ENCODE measurements around the gene CASK.

DNA sequence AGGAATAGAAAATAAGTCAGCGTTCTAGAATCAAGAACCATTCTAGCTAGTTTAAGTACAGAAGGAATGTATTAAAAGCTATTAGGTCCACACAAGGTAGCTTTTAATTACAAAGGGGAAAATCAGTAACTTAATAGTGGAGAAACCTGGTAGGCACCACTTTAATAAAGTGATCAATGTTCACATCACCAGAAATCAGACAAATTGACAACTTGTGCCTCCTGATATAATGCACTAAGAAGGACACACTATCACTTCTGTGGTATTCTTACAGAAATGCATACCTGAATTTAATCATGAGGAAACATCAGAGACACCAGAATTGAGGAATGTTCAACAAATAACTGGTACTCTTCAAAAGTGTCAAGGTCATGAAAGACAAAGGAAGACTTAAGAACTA is 421.4 kb downstream of the CASK start:
- TF ChIP-seq, protein P1, sequence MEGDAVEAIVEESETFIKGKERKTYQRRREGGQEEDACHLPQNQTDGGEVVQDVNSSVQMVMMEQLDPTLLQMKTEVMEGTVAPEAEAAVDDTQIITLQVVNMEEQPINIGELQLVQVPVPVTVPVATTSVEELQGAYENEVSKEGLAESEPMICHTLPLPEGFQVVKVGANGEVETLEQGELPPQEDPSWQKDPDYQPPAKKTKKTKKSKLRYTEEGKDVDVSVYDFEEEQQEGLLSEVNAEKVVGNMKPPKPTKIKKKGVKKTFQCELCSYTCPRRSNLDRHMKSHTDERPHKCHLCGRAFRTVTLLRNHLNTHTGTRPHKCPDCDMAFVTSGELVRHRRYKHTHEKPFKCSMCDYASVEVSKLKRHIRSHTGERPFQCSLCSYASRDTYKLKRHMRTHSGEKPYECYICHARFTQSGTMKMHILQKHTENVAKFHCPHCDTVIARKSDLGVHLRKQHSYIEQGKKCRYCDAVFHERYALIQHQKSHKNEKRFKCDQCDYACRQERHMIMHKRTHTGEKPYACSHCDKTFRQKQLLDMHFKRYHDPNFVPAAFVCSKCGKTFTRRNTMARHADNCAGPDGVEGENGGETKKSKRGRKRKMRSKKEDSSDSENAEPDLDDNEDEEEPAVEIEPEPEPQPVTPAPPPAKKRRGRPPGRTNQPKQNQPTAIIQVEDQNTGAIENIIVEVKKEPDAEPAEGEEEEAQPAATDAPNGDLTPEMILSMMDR (IDR thresholded peaks at IDR 0.05): no peak
- TF ChIP-seq POLR2AphosphoS5 (IDR thresholded peaks at IDR 0.05) (no peak), EP300 (IDR thresholded peaks at IDR 0.05) (no peak), POLR2A (IDR thresholded peaks at IDR 0.05) (no peak)

All from sigmoid colon (tissue), 4 donors.